Measurements from ENCODE around the gene NAP1L4. TPM values are rescaled to one million over a fixed set of nuclear protein-coding genes. Genes with fewer than 3 reads are reported as not detected.
A peak's percentile ranks its signal among the peaks of the same experiment; 100 is the strongest.

NAP1L4 gene
- total RNA-seq, 4 donors from 2014 or later: 90.0 to 148 (median 125) TPM

- WGBS: 83% methylated on average over 18 of the region's 23 CpGs
- H3K4me3 ChIP-seq: peak overlapping the region; percentile 65 to 82 (median 74)
- H3K9me3 ChIP-seq: peaks cover 0 to 5% (median 0%) of the 10 kb centered on the region in 4 donors
- no peak for TF ChIP-seq EP300 (IDR thresholded peaks at IDR 0.05)
- TF ChIP-seq, protein P1, sequence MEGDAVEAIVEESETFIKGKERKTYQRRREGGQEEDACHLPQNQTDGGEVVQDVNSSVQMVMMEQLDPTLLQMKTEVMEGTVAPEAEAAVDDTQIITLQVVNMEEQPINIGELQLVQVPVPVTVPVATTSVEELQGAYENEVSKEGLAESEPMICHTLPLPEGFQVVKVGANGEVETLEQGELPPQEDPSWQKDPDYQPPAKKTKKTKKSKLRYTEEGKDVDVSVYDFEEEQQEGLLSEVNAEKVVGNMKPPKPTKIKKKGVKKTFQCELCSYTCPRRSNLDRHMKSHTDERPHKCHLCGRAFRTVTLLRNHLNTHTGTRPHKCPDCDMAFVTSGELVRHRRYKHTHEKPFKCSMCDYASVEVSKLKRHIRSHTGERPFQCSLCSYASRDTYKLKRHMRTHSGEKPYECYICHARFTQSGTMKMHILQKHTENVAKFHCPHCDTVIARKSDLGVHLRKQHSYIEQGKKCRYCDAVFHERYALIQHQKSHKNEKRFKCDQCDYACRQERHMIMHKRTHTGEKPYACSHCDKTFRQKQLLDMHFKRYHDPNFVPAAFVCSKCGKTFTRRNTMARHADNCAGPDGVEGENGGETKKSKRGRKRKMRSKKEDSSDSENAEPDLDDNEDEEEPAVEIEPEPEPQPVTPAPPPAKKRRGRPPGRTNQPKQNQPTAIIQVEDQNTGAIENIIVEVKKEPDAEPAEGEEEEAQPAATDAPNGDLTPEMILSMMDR (IDR thresholded peaks at IDR 0.05): no peak
- no peak for TF ChIP-seq POLR2AphosphoS5 (IDR thresholded peaks at IDR 0.05)
- no peak for TF ChIP-seq POLR2A (IDR thresholded peaks at IDR 0.05; ENCODE audit: low read depth)
- H3K27ac ChIP-seq (replicated peaks in 1 of 4): peak overlapping the region; percentile 71 to 85 (median 81)
- intact Hi-C loops (cut with DNase I): no loop called here
- peaks cover 28 to 54% (median 46%) of the 10 kb centered on the region in 4 donors for H3K4me1 ChIP-seq
- H3K27me3 ChIP-seq: peaks cover 0 to 14% (median 0%) of the 10 kb centered on the region in 4 donors
- no peaks in the 10 kb centered on the region for H3K36me3 ChIP-seq
- no peak for DNase-seq (ENCODE audit: extremely low spot score)
Measured at GRCh38 chr11:2902784-2903671, 89.1 kb downstream of the NAP1L4 start.

DNA sequence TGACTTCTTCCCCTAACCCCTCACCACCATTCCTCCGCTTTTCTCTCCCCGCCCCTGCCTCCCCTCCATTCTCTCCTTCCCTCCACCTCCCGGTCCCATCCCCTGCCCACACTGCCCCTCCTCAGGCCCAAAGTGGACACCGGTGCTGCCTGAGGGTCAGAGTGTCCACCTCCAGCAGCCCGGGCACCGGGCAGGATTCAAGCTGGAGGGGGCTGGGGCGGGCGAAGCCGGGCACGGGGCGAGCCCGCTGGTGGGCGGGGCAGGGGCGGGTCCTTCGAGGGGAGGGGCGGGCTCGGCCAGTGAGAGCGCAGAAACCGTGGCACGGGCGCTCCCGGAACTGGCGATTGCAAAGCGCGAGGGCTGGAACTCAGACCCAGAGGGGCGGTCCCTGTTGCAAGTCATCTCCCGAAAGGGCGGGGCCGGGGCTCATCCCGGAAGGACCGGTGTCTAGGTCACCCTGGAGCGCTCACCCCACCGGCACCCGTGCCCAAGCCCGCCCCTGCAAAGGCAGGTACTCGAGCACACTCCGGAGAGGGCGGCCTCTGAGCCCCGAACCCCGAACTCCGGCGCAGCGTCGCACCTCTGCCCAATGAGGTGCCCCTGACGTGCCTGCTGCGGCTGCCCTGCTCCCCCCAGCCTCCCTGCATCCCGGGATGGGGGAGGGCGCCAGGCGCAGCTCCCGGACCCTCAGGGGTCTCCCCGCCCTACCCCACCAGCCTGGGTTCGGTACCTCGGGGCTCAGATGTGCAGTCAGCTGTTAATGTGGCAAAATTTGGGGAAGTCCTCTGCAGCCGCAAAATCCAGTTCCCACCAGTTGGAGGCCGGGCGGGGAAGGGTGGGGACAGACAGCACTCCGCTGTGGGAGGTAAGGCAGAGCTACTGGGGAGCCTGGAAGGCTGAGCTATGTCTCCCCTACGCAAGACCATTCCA, 90.0 kb downstream of the NAP1L4 start:
- peak overlapping the region; percentile 65 to 82 (median 74) for H3K4me3 ChIP-seq
- H3K27ac ChIP-seq (replicated peaks in 1 of 4): peak overlapping the region; percentile 77 to 85 (median 81)
- intact Hi-C loops (cut with DNase I): no loop called here
- peak; percentile 69 to 90 for TF ChIP-seq POLR2AphosphoS5 (IDR thresholded peaks at IDR 0.05)
- TF ChIP-seq EP300 (IDR thresholded peaks at IDR 0.05): peak; percentile 21
- peak; percentile 50 for TF ChIP-seq POLR2A (IDR thresholded peaks at IDR 0.05; ENCODE audit: low read depth)
- TF ChIP-seq, protein P1 (IDR thresholded peaks at IDR 0.05): no peak
- peaks cover 0 to 5% (median 0%) of the 10 kb centered on the region in 4 donors for H3K27me3 ChIP-seq
- peak; percentile 99 for DNase-seq (ENCODE audit: extremely low spot score)
- peaks cover 0 to 3% (median 0%) of the 10 kb centered on the region in 4 donors for H3K9me3 ChIP-seq
- peaks cover 28 to 54% (median 46%) of the 10 kb centered on the region in 4 donors for H3K4me1 ChIP-seq
- H3K36me3 ChIP-seq: no peaks in the 10 kb centered on the region
- 5% methylated on average over 26 of the region's 58 CpGs for WGBS

GRCh38 chr11:2901196-2901796, 90.8 kb downstream of the NAP1L4 start:
- H3K4me1 ChIP-seq: peaks cover 28 to 54% (median 46%) of the 10 kb centered on the region in 4 donors
- no peaks in the 10 kb centered on the region for H3K27me3 ChIP-seq
- intact Hi-C loops (cut with DNase I): no loop called here
- no peaks in the 10 kb centered on the region for H3K36me3 ChIP-seq
- WGBS: 90% methylated on average over 15 of the region's 16 CpGs
- TF ChIP-seq EP300 (IDR thresholded peaks at IDR 0.05) (no peak), POLR2AphosphoS5 (IDR thresholded peaks at IDR 0.05) (no peak), POLR2A (IDR thresholded peaks at IDR 0.05; ENCODE audit: low read depth) (no peak)
- TF ChIP-seq, protein P1 (IDR thresholded peaks at IDR 0.05): no peak
- peak overlapping the region; percentile 65 to 82 (median 74) for H3K4me3 ChIP-seq
- no peaks in the 10 kb centered on the region for H3K9me3 ChIP-seq
- DNase-seq (ENCODE audit: extremely low spot score): no peak
- peak overlapping the region; percentile 77 to 85 (median 81) for H3K27ac ChIP-seq (replicated peaks in 1 of 4)

DNA sequence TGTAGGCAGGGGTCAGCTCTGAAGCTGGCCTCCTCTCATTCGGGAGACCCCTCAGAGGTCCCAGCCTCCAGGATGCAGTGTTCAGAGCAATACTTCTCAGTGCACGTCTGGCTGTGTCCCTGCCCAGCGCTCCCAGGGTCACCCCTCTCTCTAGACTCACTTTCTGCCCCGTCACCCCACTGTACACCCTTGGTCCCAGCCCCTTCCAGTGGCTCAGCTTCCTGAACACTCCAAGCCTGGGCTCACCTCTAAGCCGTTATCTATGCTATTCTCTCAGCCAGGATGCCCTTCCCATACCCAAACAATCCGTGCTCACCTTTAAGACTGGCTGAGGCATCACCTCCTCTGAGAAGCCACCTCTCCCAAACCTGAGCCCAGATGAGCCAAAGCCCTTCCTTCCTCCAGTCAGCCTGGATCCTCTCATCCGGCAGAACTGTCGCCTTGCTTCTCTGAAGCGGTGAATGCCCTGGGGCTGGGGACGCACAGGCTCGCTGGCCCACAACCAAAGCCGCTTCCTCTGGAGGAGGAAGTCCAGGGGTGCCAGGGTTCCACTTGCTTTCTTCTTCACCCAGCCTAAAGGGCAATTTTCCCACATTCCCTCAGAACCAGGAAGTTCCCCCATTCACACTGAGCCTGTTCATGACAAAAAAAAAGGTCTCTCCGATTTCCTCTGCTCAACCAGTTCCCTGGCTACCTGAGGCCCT, 92.9 kb downstream of the NAP1L4 start:
- Histone ChIP-seq H3K27ac (replicated peaks in 1 of 4) (peak overlapping the region; percentile 54 to 73 (median 64)), H3K27me3 (no peaks in the 10 kb centered on the region), H3K9me3 (no peaks in the 10 kb centered on the region), H3K4me3 (no peak overlapping the region), H3K36me3 (no peaks in the 10 kb centered on the region), H3K4me1 (peaks cover 28 to 54% (median 46%) of the 10 kb centered on the region in 4 donors)
- intact Hi-C loops (cut with DNase I): loop anchor here (5.0 kb wide), 1 partner anchor 592 kb away; no protein-coding TSS in a partner anchor
- no peak for DNase-seq (ENCODE audit: extremely low spot score)
- TF ChIP-seq EP300 (IDR thresholded peaks at IDR 0.05): no peak
- TF ChIP-seq POLR2A (IDR thresholded peaks at IDR 0.05; ENCODE audit: low read depth): no peak
- TF ChIP-seq, protein P1 (IDR thresholded peaks at IDR 0.05): no peak
- TF ChIP-seq POLR2AphosphoS5 (IDR thresholded peaks at IDR 0.05): no peak
- 67% methylated on average over 9 of the region's 13 CpGs for WGBS
